WTC11 (cell line): ENCODE measurements around the gene ADGRD2. TPM values are rescaled to one million over a fixed set of nuclear protein-coding genes. Genes with fewer than 3 reads are reported as not detected.

Source experiments
- ATAC-seq: fragments of 200-7000 bp; cut with Tn5 transposase; 2 replicates; pipeline ENCODE4 v1.10.0; 2021; ENCODE audit warnings: mild to moderate bottlenecking, moderate library complexity
- CTCF ChIA-PET: fragments of 300-600 bp; sonication (Branson Sonifier 250); formaldehyde crosslinking; loops from one replicate; lab custom pipeline; 2021; ENCODE audit warnings: antibody characterized with exemption; lab: Charles Lee
- POLR2A ChIA-PET: fragments of 350-600 bp; sonication (Branson Sonifier 250); formaldehyde crosslinking; loops from one replicate; lab custom pipeline; 2021; ENCODE audit warnings: antibody characterized with exemption; lab: Charles Lee
- DNase-seq: peaks from one replicate; pipeline ENCODE4 v3.0.0; 2021; ENCODE audit warnings: low spot score
- H3K27ac Mint-ChIP-seq: 2 replicates; pipeline ENCODE4 v1.8.0; 2021; ENCODE audit warnings: mixed read lengths
- H3K27me3 Mint-ChIP-seq: 2 replicates; pipeline ENCODE4 v1.8.0; 2021; ENCODE audit warnings: low read depth, mild to moderate bottlenecking, moderate library complexity, mixed read lengths
- H3K36me3 Mint-ChIP-seq: 2 replicates; pipeline ENCODE4 v1.8.0; 2021; ENCODE audit warnings: mixed read lengths
- H3K4me1 Mint-ChIP-seq: 2 replicates; pipeline ENCODE4 v1.8.0; 2022; ENCODE audit warnings: mixed read lengths
- H3K4me3 Mint-ChIP-seq: 2 replicates; pipeline ENCODE4 v1.8.0; 2021; ENCODE audit warnings: mild to moderate bottlenecking, moderate library complexity, mixed read lengths
- H3K9me3 Mint-ChIP-seq: 2 replicates; pipeline ENCODE4 v1.8.0; 2021; ENCODE audit warnings: mixed read lengths
- CREB1 ChIP-seq: sonication (generic); formaldehyde crosslinking; IDR thresholded peaks from 2 replicates; pipeline ENCODE4 v1.8.0; 2023; ENCODE audit warnings: mild to moderate bottlenecking, missing genetic modification reagents
- CREM ChIP-seq: sonication (generic); formaldehyde crosslinking; IDR thresholded peaks from 2 replicates; pipeline ENCODE4 v1.8.1; 2022; ENCODE audit warnings: mild to moderate bottlenecking, missing genetic modification reagents, moderate library complexity
- FOXP1 ChIP-seq: sonication (generic); formaldehyde crosslinking; IDR thresholded peaks from 2 replicates; pipeline ENCODE4 v1.8.0; 2022; ENCODE audit warnings: missing genetic modification reagents, mild to moderate bottlenecking, moderate library complexity, borderline replicate concordance
- IRF2 ChIP-seq: sonication (generic); formaldehyde crosslinking; IDR thresholded peaks from 2 replicates; pipeline ENCODE4 v1.8.0; 2022; ENCODE audit warnings: low read depth, missing genetic modification reagents, borderline replicate concordance
- NFATC4 ChIP-seq: fragments of 250-450 bp; sonication (Bioruptor Pico); IDR thresholded peaks from 2 replicates; pipeline ENCODE4 v1.9.0; 2021; ENCODE audit warnings: mild to moderate bottlenecking
- NFYB ChIP-seq: sonication (generic); formaldehyde crosslinking; conservative IDR thresholded peaks from 2 replicates; pipeline ENCODE4 v1.8.0; 2022; ENCODE audit warnings: low read depth, missing genetic modification reagents
- RELA ChIP-seq: sonication (generic); formaldehyde crosslinking; IDR thresholded peaks from 2 replicates; pipeline ENCODE4 v1.8.1; 2022; ENCODE audit warnings: missing genetic modification reagents, mild to moderate bottlenecking, borderline replicate concordance
- SMAD4 ChIP-seq: sonication (generic); formaldehyde crosslinking; IDR thresholded peaks from 2 replicates; pipeline ENCODE4 v1.8.0; 2022; ENCODE audit warnings: mild to moderate bottlenecking, missing genetic modification reagents
- TEAD4 ChIP-seq: sonication (generic); formaldehyde crosslinking; IDR thresholded peaks from 2 replicates; pipeline ENCODE4 v1.8.0; 2022; ENCODE audit warnings: mild to moderate bottlenecking, missing genetic modification reagents
- ZNF416 ChIP-seq: fragments of 250-450 bp; sonication (Bioruptor Pico); IDR thresholded peaks from 2 replicates; pipeline ENCODE4 v1.9.0; 2021; ENCODE audit warnings: mild to moderate bottlenecking, inconsistent platforms
- total RNA-seq: library from RNA; stranded (reverse); gene quantifications from 3 replicates; pipeline ENCODE4 v1.2.3, GENCODE V29; 2021
- TF ChIP-seq, protein P1 (sequence below): sonication (generic); formaldehyde crosslinking; IDR thresholded peaks from 2 replicates; pipeline ENCODE4 v1.8.1; 2023; ENCODE audit warnings: mild to moderate bottlenecking, moderate library complexity, missing genetic modification reagents
- TF ChIP-seq, protein P2 (sequence below): sonication (generic); formaldehyde crosslinking; conservative IDR thresholded peaks from 2 replicates; pipeline ENCODE4 v1.8.1; 2023; ENCODE audit warnings: mild to moderate bottlenecking, low read depth, missing genetic modification reagents, moderate library complexity
- TF ChIP-seq, protein P3 (sequence below): fragments of 250-450 bp; sonication (Bioruptor Pico); conservative IDR thresholded peaks from 2 replicates; pipeline ENCODE4 v1.9.0; 2021; ENCODE audit warnings: mild to moderate bottlenecking
- TF ChIP-seq, protein P4 (sequence below): fragments of 250-450 bp; sonication (Bioruptor Pico); IDR thresholded peaks from 2 replicates; pipeline ENCODE4 v1.9.0; 2021; ENCODE audit warnings: moderate library complexity, mild to moderate bottlenecking, inconsistent platforms, borderline replicate concordance
- TF ChIP-seq, protein P5 (sequence below): sonication (generic); formaldehyde crosslinking; IDR thresholded peaks from 2 replicates; pipeline ENCODE4 v1.8.0; 2022; ENCODE audit warnings: missing genetic modification reagents
- TF ChIP-seq, protein P6 (sequence below): sonication (generic); formaldehyde crosslinking; IDR thresholded peaks from 2 replicates; pipeline ENCODE4 v1.8.1; 2022; ENCODE audit warnings: missing genetic modification reagents, borderline replicate concordance

Gene ADGRD2
- total RNA-seq, 1 experiment from 2014 or later: 0.61 TPM

DNA sequence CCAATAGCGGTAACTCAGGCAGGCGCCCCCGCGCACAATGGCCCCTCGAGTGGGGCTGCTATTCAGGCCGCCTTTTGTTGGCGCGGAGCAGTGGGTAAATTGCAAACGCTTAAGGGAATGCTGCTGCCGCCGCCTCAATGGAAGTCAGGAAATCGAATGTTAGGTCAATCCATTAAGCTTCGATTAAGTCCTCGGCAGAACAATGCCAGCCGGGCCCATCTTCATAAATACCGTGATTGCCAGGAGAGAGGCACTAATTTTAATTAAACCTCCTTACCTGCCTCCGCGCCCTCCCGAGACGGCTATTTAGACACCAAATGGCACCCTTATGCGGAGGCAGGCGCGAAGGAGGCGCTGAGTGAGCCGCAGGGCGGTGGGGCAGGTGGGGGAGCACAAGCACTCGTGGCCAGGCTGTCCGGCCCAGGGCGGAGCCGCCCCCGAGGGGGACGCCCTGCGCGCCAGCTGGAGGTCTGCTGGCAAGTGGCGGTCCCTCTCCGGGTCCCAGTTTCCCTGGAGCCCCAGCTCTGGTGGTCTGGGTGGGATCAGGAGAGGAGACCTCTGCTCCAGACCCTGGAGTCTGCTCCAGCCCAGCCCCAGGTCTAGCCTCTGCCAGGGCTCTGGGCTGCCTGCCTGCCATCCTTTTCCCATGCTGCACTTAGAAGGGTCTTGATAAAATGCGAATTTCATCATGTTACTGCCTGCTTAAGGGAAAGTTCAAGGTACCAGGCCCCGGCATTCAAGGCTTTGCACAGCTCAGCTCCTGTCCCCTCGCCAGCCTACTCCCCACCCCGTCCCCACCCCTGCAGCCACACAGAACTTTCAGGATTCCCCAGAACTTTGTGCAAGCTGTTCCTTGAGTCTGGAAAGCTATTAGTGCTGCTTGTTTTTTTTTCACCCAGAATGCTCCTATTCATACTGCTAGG is 37.3 kb downstream of the ADGRD2 start:
- no peak overlapping the region for H3K27ac Mint-ChIP-seq
- no peaks in the 10 kb centered on the region for H3K9me3 Mint-ChIP-seq
- ATAC-seq (peak; percentile 32), DNase-seq (no peak)
- peaks cover 14% of the 10 kb centered on the region for H3K4me1 Mint-ChIP-seq
- H3K27me3 Mint-ChIP-seq: peaks cover 3% of the 10 kb centered on the region
- ChIA-PET POLR2A (no interaction called here), CTCF (interaction anchor here (0.6 to 3.0 kb wide), 8 partner anchors 9 to 848 kb away, joined by 3 to 8 read pairs (median 3); no protein-coding TSS in a partner anchor)
- no peaks in the 10 kb centered on the region for H3K36me3 Mint-ChIP-seq
- TF ChIP-seq FOXP1 (CRISPR knock-in tag) (0 out of 2 replicates have a peak, but pooled peaks have one; percentile 4), NFATC4 (CRISPR knock-in tag) (no peak)
- H3K4me3 Mint-ChIP-seq: no peak overlapping the region

DNA sequence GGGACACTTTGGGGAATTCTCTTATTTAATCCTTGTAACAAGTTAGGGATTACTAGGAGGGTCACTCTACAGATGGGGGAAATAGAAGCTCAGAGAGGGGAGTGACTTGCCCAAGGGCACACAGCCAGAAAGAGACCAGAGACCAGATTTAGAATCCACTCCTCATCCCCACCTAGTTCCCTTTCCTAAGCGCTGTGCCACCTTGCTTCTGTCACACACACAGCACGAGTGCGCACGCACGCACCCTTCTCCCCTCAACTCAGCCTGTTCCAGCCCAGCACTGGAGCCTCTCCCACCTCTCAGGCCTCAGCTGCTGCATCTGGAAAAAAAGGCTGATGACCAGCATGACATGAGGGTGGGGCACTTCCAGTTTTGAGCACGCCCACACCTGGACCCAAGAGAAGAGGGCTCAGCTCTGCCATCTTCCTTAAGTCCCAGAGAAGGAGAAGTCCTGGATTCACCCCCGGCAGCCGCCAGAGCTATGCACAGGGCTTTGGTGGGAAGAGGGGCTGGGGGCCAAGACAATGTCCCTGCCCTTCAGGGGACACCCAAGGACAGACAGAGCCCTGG is 38.5 kb downstream of the ADGRD2 start:
- H3K9me3 Mint-ChIP-seq: no peaks in the 10 kb centered on the region
- H3K27me3 Mint-ChIP-seq: no peaks in the 10 kb centered on the region; the same call in 1 of the 2 replicates
- ChIA-PET POLR2A (no interaction called here), CTCF (interaction anchor here (0.7 to 3.0 kb wide), 4 partner anchors 11 to 48 kb away, joined by 3 to 8 read pairs (median 5); no protein-coding TSS in a partner anchor)
- H3K4me1 Mint-ChIP-seq: peaks cover 14% of the 10 kb centered on the region
- TF ChIP-seq NFYB (CRISPR knock-in tag) (no peak), IRF2 (no peak), SMAD4 (no peak), CREB1 (CRISPR knock-in tag) (no peak), RELA (CRISPR knock-in tag) (no peak), TEAD4 (CRISPR knock-in tag) (no peak), ZNF416 (no peak), CREM (CRISPR knock-in tag) (no peak)
- TF ChIP-seq, protein P1, sequence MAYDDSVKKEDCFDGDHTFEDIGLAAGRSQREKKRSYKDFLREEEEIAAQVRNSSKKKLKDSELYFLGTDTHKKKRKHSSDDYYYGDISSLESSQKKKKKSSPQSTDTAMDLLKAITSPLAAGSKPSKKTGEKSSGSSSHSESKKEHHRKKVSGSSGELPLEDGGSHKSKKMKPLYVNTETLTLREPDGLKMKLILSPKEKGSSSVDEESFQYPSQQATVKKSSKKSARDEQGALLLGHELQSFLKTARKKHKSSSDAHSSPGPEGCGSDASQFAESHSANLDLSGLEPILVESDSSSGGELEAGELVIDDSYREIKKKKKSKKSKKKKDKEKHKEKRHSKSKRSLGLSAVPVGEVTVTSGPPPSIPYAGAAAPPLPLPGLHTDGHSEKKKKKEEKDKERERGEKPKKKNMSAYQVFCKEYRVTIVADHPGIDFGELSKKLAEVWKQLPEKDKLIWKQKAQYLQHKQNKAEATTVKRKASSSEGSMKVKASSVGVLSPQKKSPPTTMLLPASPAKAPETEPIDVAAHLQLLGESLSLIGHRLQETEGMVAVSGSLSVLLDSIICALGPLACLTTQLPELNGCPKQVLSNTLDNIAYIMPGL (CRISPR knock-in tag): no peak
- TF ChIP-seq, protein P2, sequence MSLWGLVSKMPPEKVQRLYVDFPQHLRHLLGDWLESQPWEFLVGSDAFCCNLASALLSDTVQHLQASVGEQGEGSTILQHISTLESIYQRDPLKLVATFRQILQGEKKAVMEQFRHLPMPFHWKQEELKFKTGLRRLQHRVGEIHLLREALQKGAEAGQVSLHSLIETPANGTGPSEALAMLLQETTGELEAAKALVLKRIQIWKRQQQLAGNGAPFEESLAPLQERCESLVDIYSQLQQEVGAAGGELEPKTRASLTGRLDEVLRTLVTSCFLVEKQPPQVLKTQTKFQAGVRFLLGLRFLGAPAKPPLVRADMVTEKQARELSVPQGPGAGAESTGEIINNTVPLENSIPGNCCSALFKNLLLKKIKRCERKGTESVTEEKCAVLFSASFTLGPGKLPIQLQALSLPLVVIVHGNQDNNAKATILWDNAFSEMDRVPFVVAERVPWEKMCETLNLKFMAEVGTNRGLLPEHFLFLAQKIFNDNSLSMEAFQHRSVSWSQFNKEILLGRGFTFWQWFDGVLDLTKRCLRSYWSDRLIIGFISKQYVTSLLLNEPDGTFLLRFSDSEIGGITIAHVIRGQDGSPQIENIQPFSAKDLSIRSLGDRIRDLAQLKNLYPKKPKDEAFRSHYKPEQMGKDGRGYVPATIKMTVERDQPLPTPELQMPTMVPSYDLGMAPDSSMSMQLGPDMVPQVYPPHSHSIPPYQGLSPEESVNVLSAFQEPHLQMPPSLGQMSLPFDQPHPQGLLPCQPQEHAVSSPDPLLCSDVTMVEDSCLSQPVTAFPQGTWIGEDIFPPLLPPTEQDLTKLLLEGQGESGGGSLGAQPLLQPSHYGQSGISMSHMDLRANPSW (CRISPR knock-in tag): no peak
- TF ChIP-seq, protein P3, sequence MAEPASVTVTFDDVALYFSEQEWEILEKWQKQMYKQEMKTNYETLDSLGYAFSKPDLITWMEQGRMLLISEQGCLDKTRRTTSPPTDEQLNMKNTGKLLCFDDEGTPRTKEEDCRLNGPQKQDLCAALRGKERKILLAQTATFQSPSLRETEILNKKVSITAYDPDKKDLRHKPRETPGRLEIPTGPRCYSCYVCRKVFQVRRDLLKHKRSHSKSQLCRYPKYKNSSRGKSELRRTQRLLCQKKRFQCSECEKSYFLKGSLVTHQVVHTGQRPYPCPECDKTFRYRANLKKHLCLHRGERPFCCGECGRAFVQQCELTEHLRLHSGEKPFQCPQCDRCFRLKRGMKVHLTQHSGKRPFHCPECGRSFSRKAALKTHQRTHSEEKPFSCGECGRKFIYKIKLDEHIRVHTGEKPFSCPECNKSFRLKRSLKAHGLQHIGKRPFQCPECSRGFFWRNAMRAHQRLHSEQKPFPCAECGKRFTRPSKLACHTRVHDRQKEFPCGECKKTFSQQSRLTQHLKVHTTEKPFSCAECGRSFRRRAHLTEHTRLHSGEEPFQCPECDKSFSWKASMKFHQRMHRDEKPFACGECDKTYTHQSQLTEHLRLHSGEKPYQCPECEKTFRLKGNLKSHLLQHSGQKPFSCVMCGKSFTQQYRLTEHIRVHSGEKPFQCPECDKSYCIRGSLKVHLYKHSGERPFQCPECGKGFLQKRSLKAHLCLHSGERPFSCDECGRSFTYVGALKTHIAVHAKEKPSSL (CRISPR knock-in tag): no peak
- TF ChIP-seq, protein P4, sequence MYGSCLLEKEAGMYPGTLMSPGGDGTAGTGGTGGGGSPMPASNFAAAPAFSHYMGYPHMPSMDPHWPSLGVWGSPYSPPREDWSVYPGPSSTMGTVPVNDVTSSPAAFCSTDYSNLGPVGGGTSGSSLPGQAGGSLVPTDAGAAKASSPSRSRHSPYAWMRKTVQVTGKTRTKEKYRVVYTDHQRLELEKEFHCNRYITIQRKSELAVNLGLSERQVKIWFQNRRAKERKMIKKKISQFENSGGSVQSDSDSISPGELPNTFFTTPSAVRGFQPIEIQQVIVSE (CRISPR knock-in tag): no peak
- TF ChIP-seq, protein P5, sequence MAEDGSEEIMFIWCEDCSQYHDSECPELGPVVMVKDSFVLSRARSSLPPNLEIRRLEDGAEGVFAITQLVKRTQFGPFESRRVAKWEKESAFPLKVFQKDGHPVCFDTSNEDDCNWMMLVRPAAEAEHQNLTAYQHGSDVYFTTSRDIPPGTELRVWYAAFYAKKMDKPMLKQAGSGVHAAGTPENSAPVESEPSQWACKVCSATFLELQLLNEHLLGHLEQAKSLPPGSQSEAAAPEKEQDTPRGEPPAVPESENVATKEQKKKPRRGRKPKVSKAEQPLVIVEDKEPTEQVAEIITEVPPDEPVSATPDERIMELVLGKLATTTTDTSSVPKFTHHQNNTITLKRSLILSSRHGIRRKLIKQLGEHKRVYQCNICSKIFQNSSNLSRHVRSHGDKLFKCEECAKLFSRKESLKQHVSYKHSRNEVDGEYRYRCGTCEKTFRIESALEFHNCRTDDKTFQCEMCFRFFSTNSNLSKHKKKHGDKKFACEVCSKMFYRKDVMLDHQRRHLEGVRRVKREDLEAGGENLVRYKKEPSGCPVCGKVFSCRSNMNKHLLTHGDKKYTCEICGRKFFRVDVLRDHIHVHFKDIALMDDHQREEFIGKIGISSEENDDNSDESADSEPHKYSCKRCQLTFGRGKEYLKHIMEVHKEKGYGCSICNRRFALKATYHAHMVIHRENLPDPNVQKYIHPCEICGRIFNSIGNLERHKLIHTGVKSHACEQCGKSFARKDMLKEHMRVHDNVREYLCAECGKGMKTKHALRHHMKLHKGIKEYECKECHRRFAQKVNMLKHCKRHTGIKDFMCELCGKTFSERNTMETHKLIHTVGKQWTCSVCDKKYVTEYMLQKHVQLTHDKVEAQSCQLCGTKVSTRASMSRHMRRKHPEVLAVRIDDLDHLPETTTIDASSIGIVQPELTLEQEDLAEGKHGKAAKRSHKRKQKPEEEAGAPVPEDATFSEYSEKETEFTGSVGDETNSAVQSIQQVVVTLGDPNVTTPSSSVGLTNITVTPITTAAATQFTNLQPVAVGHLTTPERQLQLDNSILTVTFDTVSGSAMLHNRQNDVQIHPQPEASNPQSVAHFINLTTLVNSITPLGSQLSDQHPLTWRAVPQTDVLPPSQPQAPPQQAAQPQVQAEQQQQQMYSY (CRISPR knock-in tag): no peak
- TF ChIP-seq, protein P6, sequence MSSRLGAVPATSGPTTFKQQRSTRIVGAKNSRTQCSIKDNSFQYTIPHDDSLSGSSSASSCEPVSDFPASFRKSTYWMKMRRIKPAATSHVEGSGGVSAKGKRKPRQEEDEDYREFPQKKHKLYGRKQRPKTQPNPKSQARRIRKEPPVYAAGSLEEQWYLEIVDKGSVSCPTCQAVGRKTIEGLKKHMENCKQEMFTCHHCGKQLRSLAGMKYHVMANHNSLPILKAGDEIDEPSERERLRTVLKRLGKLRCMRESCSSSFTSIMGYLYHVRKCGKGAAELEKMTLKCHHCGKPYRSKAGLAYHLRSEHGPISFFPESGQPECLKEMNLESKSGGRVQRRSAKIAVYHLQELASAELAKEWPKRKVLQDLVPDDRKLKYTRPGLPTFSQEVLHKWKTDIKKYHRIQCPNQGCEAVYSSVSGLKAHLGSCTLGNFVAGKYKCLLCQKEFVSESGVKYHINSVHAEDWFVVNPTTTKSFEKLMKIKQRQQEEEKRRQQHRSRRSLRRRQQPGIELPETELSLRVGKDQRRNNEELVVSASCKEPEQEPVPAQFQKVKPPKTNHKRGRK (CRISPR knock-in tag): no peak
- DNase-seq (no peak), ATAC-seq (no peak)
- H3K27ac Mint-ChIP-seq: no peak overlapping the region
- no peak overlapping the region for H3K4me3 Mint-ChIP-seq
- H3K36me3 Mint-ChIP-seq: no peaks in the 10 kb centered on the region
